AG04449 (cell line): Measurements from ENCODE around the gene MAPT.
"Not testable (repeated sequence)": the region's sequence is repeated elsewhere in the genome, so short reads cannot be mapped to it uniquely, and the experiment has no call there.

Source experiments
- CTCF ChIA-PET: fragments of 350-600 bp; formaldehyde crosslinking; extraction: SDS; loops from one replicate; lab custom pipeline; 2021; ENCODE audit warnings: antibody characterized with exemption; lab: Yijun Ruan, JAX
- POLR2A ChIA-PET: fragments of 400-600, 350-600 bp; formaldehyde crosslinking; extraction: SDS; loops from one replicate; lab custom pipeline; 2020; ENCODE audit warnings: antibody characterized with exemption, inconsistent platforms; lab: Yijun Ruan, JAX
- DNase-seq: peaks from one replicate; pipeline ENCODE4 v3.0.0-alpha.2; 2010; ENCODE audit warnings: low read depth, low spot score
- H3K4me3 ChIP-seq: 2 replicates; pipeline ENCODE4 v1.5.1; 2011; ENCODE audit warnings: low read depth, mild to moderate bottlenecking, control low read depth, low read length
- TF ChIP-seq, protein P1 (sequence below): IDR thresholded peaks from one replicate; pipeline ENCODE4 v1.5.1; 2011; ENCODE audit warnings: mild to moderate bottlenecking, moderate library complexity, low read length, control low read depth, inconsistent platforms; ENCODE audit not compliant: insufficient read depth; ENCODE audit errors: missing control alignments

Gene MAPT

DNA sequence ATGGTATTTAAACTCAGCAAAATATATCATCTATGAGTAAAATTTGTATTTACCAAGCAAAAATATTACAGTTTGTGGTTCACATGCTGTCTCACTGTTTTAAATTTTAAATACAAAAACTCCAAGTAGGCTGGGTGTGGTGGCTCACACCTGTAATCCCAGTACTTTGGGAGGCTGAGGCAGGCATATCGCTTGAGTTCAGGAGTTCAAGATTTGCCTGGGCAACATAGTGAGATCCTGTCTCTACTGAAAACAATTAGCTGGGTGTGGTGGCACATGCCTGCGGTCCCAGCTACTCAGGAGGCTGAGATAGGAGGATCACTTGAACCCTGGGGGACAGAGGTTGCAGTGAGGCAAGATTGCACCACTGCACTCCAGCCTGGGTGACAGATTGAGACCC lies 37.3 kb downstream of the MAPT start:
- ChIA-PET CTCF (interaction anchor here (0.7 to 1.1 kb wide), 2 partner anchors 9 to 18 kb away, joined by 3 read pairs; no protein-coding TSS in a partner anchor), POLR2A (no interaction called here)
- TF ChIP-seq, protein P1, sequence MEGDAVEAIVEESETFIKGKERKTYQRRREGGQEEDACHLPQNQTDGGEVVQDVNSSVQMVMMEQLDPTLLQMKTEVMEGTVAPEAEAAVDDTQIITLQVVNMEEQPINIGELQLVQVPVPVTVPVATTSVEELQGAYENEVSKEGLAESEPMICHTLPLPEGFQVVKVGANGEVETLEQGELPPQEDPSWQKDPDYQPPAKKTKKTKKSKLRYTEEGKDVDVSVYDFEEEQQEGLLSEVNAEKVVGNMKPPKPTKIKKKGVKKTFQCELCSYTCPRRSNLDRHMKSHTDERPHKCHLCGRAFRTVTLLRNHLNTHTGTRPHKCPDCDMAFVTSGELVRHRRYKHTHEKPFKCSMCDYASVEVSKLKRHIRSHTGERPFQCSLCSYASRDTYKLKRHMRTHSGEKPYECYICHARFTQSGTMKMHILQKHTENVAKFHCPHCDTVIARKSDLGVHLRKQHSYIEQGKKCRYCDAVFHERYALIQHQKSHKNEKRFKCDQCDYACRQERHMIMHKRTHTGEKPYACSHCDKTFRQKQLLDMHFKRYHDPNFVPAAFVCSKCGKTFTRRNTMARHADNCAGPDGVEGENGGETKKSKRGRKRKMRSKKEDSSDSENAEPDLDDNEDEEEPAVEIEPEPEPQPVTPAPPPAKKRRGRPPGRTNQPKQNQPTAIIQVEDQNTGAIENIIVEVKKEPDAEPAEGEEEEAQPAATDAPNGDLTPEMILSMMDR, result no peak
- H3K4me3 ChIP-seq, result no peak overlapping the region
- no peak for DNase-seq

DNA sequence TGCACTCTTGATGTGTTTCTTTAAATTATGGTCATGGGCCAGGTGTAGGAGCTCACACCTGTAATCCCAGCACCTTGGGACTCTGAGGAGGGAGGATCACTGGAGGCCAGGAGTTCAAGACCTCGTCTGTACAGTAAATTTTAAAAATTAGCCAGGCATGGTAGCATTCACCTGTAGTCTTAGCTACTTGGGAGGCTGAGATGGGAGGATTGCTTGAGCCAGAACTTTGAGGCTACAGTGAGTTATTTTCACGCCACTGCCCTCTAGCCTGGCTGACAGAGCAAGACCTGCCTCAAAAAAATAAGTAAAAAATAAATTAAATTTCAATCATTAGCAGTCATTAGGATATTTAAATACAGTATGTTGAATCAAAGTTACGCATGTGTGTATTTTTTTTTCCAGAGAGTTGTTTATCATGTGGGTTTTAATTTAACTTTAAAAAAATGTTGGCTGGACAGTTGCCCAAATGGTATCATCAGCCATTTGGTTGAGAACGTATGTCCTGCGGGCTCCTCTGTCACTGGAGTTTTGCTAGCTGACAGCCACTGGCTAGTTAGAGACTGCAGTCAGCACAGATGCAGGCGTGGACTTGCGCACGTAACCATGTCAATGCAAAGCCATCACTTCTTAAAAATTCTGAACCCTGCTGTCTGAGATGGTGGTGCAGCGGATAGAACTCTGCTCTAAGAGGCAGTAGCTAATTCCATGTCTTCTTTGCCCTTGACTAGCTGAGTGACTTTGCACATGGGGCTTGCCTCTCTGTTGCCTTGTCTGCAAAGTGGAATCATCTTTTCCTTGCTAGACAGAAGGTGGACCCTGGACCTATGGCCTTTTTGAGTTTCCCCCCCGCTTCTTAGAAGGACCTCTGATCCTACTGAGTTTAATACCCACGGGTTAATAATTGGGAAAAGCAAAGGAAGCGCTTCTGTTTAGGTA lies 40.0 kb downstream of the MAPT start:
- DNase-seq, result no peak
- POLR2A ChIA-PET, result no interaction called here
- CTCF ChIA-PET, result interaction anchor here (0.6 to 8.3 kb wide), 3 partner anchors 14 to 736 kb away, joined by 3 to 63 read pairs (median 3); no protein-coding TSS in a partner anchor
- no peak overlapping the region for H3K4me3 ChIP-seq
- TF ChIP-seq, protein P1, result no peak

DNA sequence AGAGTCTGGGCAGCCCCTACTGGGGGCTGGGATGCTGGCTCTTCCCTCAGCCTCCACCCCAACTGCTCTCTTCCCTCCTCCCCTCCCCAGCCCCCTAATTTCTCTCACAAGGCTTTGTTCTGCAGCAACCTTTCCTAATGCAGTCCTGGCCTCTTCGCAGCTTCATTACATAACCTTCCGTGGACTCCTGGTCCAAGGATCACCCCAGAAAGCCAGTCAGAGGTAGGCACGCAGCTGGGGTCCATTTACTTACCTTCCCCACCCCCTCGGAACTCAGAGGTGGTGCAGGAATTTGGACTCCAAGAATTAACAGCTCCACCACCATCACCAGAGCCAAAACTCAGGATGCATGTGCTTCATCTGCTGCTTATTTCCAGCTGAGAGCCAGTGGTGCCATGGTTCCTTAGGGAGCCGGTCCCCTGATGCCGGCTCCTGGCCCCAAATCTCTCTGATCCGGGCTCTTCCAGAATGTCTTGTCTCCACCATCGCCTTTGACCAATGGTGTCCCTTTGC lies 40.9 kb downstream of the MAPT start:
- TF ChIP-seq, protein P1, result no peak
- POLR2A ChIA-PET, result no interaction called here
- DNase-seq, result no peak
- CTCF ChIA-PET, result interaction anchor here (1.2 to 8.3 kb wide), 2 partner anchors 13 to 42 kb away, joined by 5 to 63 read pairs; no protein-coding TSS in a partner anchor
- H3K4me3 ChIP-seq, result no peak overlapping the region

DNA sequence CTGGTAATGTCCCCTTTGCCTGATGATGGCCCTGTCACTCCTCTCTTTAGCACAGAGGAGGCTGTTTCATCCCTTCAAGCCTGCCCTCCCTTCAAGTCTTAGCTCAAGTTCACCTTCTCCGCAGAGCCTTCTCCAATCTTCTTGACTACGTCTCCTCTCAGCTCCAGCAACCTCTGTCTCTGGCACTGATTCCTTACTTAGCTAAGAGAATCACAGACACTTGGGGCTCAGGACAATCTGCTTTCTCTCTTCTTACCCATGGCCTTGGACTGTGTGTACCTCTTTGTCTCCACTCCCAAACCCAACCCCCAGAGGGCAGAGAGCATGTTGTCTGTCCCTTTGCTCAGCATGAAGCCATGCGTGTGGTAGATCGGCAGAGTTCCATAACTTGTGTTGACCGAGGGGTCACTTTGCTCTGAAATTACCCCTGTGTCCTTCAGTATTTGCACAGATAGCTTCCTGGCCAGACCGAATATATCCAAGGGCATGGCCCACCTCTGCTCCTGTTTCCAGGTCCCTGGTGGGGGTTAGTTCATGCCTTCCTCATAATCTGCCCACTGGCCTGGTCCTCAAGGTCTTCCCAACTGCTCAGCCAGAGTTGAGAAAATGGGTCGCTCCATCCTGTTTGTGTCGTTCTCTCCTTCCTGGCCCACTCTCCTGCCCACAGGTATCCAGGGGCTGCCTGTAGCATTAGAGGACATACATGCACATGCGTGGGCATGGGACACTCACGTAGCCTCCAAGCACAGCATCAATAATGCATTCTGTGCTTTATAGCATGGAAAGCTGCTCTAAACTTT lies 41.6 kb downstream of the MAPT start:
- no peak overlapping the region for H3K4me3 ChIP-seq
- TF ChIP-seq, protein P1, result no peak
- CTCF ChIA-PET, result interaction anchor here (1.2 to 8.3 kb wide), 3 partner anchors 12 to 103 kb away, joined by 3 to 63 read pairs (median 5); no protein-coding TSS in a partner anchor
- POLR2A ChIA-PET, result no interaction called here
- DNase-seq, result no peak

DNA sequence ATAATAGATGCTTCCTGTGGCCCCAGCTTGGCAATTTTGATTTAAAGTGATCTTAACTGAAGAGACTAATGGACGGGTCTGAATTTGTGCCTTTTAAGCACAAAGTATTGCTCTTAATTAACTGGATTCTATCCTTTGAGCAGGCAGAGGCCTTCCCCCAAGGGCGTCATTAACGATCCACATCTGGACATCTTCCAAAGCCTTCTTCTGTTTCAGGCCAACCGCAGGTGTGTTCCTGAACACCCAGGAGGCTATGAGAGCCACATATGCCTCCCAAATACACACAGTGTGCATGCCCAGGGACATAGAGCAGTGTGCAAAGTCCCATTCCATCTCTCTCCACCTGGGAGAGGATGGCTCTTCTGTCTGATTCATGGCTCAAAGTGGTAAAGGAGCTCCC lies 42.3 kb downstream of the MAPT start:
- no peak overlapping the region for H3K4me3 ChIP-seq
- ChIA-PET CTCF (interaction anchor here (1.4 to 8.3 kb wide), 2 partner anchors 12 to 104 kb away, joined by 3 to 63 read pairs; no protein-coding TSS in a partner anchor), POLR2A (no interaction called here)
- DNase-seq, result no peak
- TF ChIP-seq, protein P1, result no peak

DNA sequence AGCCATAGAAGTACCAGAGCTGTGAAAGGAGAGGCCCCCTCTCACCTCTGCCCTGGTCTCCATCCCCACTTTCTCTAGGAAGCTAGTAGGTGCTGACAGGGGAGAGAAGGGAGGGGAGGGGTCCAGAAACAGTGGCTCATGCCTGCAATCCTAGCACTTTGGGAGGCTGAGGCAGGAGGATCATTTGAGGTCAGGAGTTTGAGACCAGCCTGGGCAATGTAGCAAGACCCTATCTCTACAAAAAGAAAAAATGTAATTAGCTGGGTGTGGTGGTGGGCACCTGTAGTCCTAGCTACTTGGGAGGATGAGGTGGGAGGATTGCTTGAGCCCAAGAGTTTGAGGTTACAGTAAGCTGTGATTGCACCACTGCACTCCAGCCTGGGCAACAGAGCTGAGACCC lies 42.8 kb downstream of the MAPT start:
- DNase-seq, H3K4me3 ChIP-seq, POLR2A ChIA-PET: not testable (repeated sequence)
- CTCF ChIA-PET, result interaction anchor here (1.4 to 8.3 kb wide), 2 partner anchors 11 to 105 kb away, joined by 3 to 63 read pairs; no protein-coding TSS in a partner anchor
